Measurements from ENCODE around the gene LAMA2.

LAMA2 gene

DNA sequence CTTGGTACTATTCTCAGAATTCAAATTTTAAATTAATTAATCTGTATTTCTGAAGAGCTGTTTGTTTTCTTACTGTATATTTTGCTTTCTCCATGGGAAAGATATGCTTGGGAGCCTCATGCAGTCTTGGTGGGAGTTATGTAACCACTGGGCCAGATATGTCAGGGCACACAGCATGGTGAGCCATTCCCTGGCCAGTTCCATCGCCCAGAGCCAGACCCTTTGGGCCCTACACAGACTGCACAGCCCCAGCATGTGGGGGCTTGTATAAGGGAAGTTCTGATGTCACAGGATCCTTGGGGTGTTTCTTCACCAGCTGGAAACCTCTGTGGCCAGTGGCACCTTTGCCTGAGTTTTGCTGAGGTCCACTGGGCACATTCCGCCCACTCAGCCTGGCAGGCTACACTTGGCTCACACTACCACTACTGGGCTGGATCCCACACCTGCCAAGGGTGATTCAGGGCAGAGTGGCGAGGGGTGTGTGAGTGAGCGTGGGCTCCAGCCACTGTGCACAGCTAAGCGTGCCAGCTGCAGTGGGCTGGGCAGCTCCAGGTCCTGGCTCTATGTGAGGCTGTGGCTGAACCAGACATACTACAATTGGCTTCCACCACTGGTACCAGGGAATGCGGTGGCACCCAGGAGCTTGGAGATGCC lies 533.5 kb downstream of the LAMA2 start:
- Histone ChIP-seq H3K27me3 (replicated peaks; ENCODE audit: insufficient read depth, low read length) (no peaks in the 10 kb centered on the region), H3K4me1 (ENCODE audit: low read length) (no peaks in the 10 kb centered on the region), H3K4me2 (ENCODE audit: low read depth, low read length) (no peak overlapping the region), H2AFZ (ENCODE audit: low read length) (no peak overlapping the region), H3K27ac (ENCODE audit: low read length) (no peak overlapping the region), H3K9me2 (replicated peaks; ENCODE audit: insufficient read depth, low read length) (no peaks in the 10 kb centered on the region), H3K79me2 (ENCODE audit: low read length) (no peaks in the 10 kb centered on the region), H3K9me3 (replicated peaks; ENCODE audit: insufficient read depth, low read length) (no peaks in the 10 kb centered on the region), H3F3A (ENCODE audit: insufficient read depth, low read length) (no peaks in the 10 kb centered on the region), H3K9ac (ENCODE audit: low read length) (no peak overlapping the region), H3K4me3 (ENCODE audit: low read length) (no peak overlapping the region), H4K20me1 (ENCODE audit: insufficient read depth, low read length) (no peaks in the 10 kb centered on the region; the same call in 1 of the 2 replicates), H3K36me3 (replicated peaks; ENCODE audit: insufficient read depth, low read length) (no peaks in the 10 kb centered on the region)
- TF ChIP-seq EZH2 (optimal IDR thresholded peaks at IDR 0.05; ENCODE audit: low read depth, low read length) (no peak), EZH2phosphoT487 (IDR thresholded peaks at IDR 0.05; ENCODE audit: low read length) (no peak)
- TF ChIP-seq, protein P1, sequence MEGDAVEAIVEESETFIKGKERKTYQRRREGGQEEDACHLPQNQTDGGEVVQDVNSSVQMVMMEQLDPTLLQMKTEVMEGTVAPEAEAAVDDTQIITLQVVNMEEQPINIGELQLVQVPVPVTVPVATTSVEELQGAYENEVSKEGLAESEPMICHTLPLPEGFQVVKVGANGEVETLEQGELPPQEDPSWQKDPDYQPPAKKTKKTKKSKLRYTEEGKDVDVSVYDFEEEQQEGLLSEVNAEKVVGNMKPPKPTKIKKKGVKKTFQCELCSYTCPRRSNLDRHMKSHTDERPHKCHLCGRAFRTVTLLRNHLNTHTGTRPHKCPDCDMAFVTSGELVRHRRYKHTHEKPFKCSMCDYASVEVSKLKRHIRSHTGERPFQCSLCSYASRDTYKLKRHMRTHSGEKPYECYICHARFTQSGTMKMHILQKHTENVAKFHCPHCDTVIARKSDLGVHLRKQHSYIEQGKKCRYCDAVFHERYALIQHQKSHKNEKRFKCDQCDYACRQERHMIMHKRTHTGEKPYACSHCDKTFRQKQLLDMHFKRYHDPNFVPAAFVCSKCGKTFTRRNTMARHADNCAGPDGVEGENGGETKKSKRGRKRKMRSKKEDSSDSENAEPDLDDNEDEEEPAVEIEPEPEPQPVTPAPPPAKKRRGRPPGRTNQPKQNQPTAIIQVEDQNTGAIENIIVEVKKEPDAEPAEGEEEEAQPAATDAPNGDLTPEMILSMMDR (IDR thresholded peaks at IDR 0.05; ENCODE audit: low read length) = no peak
- no peak for DNase-seq

- no peaks in the 10 kb centered on the region for H3F3A ChIP-seq (ENCODE audit: insufficient read depth, low read length)
- H3K4me2 ChIP-seq (ENCODE audit: low read depth, low read length) = no peak overlapping the region
- no peaks in the 10 kb centered on the region for H3K36me3 ChIP-seq (replicated peaks; ENCODE audit: insufficient read depth, low read length)
- H3K9me2 ChIP-seq (replicated peaks; ENCODE audit: insufficient read depth, low read length) = no peaks in the 10 kb centered on the region
- H3K79me2 ChIP-seq (ENCODE audit: low read length) = no peaks in the 10 kb centered on the region
- H3K4me3 ChIP-seq (ENCODE audit: low read length) = no peak overlapping the region
- H3K27me3 ChIP-seq (replicated peaks; ENCODE audit: insufficient read depth, low read length) = no peaks in the 10 kb centered on the region
- H3K9ac ChIP-seq (ENCODE audit: low read length) = no peak overlapping the region
- no peak for DNase-seq
- H4K20me1 ChIP-seq (ENCODE audit: insufficient read depth, low read length) = no peaks in the 10 kb centered on the region; the same call in 1 of the 2 replicates
- TF ChIP-seq, protein P1 (IDR thresholded peaks at IDR 0.05; ENCODE audit: low read length) = no peak
- no peak for TF ChIP-seq EZH2phosphoT487 (IDR thresholded peaks at IDR 0.05; ENCODE audit: low read length)
- no peak for TF ChIP-seq EZH2 (optimal IDR thresholded peaks at IDR 0.05; ENCODE audit: low read depth, low read length)
- H2AFZ ChIP-seq (ENCODE audit: low read length) = no peak overlapping the region
- H3K27ac ChIP-seq (ENCODE audit: low read length) = no peak overlapping the region
- H3K4me1 ChIP-seq (ENCODE audit: low read length) = no peaks in the 10 kb centered on the region
- H3K9me3 ChIP-seq (replicated peaks; ENCODE audit: insufficient read depth, low read length) = no peaks in the 10 kb centered on the region
Observed at GRCh38 chr6:129417416-129418086, 534.6 kb downstream of the LAMA2 start.

DNA sequence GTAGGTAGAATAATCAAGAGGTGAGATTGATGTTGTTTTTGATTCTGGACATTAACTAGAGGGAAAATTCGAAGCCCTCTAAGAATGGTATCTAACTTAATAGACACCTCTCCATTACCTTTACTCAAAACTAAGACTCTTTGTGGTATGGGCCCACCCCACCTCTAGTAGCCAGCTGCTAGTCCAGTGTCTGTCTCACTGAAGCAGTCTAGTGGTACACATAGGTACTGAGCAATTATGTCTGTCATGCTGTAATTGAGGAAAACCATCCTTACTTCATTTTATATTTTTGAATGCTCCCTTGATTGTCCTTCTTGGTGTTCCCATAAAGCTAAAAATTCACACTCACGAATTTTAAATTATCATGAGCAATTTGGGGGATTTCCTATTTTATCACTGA lies 536.4 kb downstream of the LAMA2 start:
- H3K4me2 ChIP-seq (ENCODE audit: low read depth, low read length) = no peak overlapping the region
- no peaks in the 10 kb centered on the region for H3K4me1 ChIP-seq (ENCODE audit: low read length)
- no peaks in the 10 kb centered on the region for H3K79me2 ChIP-seq (ENCODE audit: low read length)
- DNase-seq = no peak
- H3K9me3 ChIP-seq (replicated peaks; ENCODE audit: insufficient read depth, low read length) = no peaks in the 10 kb centered on the region
- no peaks in the 10 kb centered on the region for H3K27me3 ChIP-seq (replicated peaks; ENCODE audit: insufficient read depth, low read length)
- TF ChIP-seq EZH2 (optimal IDR thresholded peaks at IDR 0.05; ENCODE audit: low read depth, low read length) (no peak), EZH2phosphoT487 (IDR thresholded peaks at IDR 0.05; ENCODE audit: low read length) (no peak)
- TF ChIP-seq, protein P1 (IDR thresholded peaks at IDR 0.05; ENCODE audit: low read length) = no peak
- no peaks in the 10 kb centered on the region for H3K36me3 ChIP-seq (replicated peaks; ENCODE audit: insufficient read depth, low read length)
- H3K27ac ChIP-seq (ENCODE audit: low read length) = no peak overlapping the region
- no peaks in the 10 kb centered on the region for H3K9me2 ChIP-seq (replicated peaks; ENCODE audit: insufficient read depth, low read length)
- H3K4me3 ChIP-seq (ENCODE audit: low read length) = no peak overlapping the region
- no peak overlapping the region for H2AFZ ChIP-seq (ENCODE audit: low read length)
- no peaks in the 10 kb centered on the region for H3F3A ChIP-seq (ENCODE audit: insufficient read depth, low read length)
- no peak overlapping the region for H3K9ac ChIP-seq (ENCODE audit: low read length)
- H4K20me1 ChIP-seq (ENCODE audit: insufficient read depth, low read length) = no peaks in the 10 kb centered on the region; the same call in 1 of the 2 replicates
